ENCODE measurements around the gene APLP2.

APLP2 gene

GRCh38 chr11:130121445-130121978, 51.8 kb downstream of the APLP2 start:
- DNase-seq: no peak

GRCh38 chr11:130122141-130122575, 52.5 kb downstream of the APLP2 start:
- no peak for DNase-seq

- DNase-seq: no peak
Observed at GRCh38 chr11:130123414-130124040, 53.8 kb downstream of the APLP2 start.

- no peak for DNase-seq
Observed at GRCh38 chr11:130124096-130124495, 54.4 kb downstream of the APLP2 start.

GRCh38 chr11:130125638-130126037, 55.9 kb downstream of the APLP2 start:
- no peak for DNase-seq

GRCh38 chr11:130126516-130126915, 56.8 kb downstream of the APLP2 start:
- DNase-seq: no peak

GRCh38 chr11:130127509-130127908, 57.8 kb downstream of the APLP2 start:
- no peak for DNase-seq

GRCh38 chr11:130128626-130129025, 58.9 kb downstream of the APLP2 start:
- no peak for DNase-seq

- DNase-seq: no peak
Observed at GRCh38 chr11:130129922-130130321, 60.2 kb downstream of the APLP2 start.

GRCh38 chr11:130131961-130132850, 62.5 kb downstream of the APLP2 start:
- no peak for DNase-seq

- no peak for DNase-seq
Observed at GRCh38 chr11:130133716-130134115, 64.0 kb downstream of the APLP2 start.

GRCh38 chr11:130136107-130136506, 66.4 kb downstream of the APLP2 start:
- no peak for DNase-seq

GRCh38 chr11:130137999-130138398, 68.3 kb downstream of the APLP2 start:
- no peak for DNase-seq

- no peak for DNase-seq
Observed at GRCh38 chr11:130139401-130139800, 69.7 kb downstream of the APLP2 start.

- no peak for DNase-seq
Observed at GRCh38 chr11:130141561-130142341, 72.1 kb downstream of the APLP2 start.

GRCh38 chr11:130144141-130144540, 74.4 kb downstream of the APLP2 start:
- no peak for DNase-seq

- DNase-seq: no peak
Observed at GRCh38 chr11:130144861-130145281, 75.2 kb downstream of the APLP2 start.

- no peak for DNase-seq
Observed at GRCh38 chr11:130145311-130145812, 75.7 kb downstream of the APLP2 start.

GRCh38 chr11:130145975-130146776, 76.5 kb downstream of the APLP2 start:
- DNase-seq: no peak

GRCh38 chr11:130146796-130147195, 77.1 kb downstream of the APLP2 start:
- peak in 1 of 2 donors; percentile 36 for DNase-seq

GRCh38 chr11:130148796-130149326, 79.2 kb downstream of the APLP2 start:
- no peak for DNase-seq

GRCh38 chr11:130150790-130151189, 81.1 kb downstream of the APLP2 start:
- DNase-seq: no peak

Measured in hippocampal formation (tissue), 2 donors.